H1 (cell line): ENCODE measurements around the gene PLIN4. TPM values are rescaled to one million over a fixed set of nuclear protein-coding genes. Genes with fewer than 3 reads are reported as not detected.

Experiments
- CTCF ChIA-PET: fragments of 300-600 bp; sonication (Branson Sonifier 250); formaldehyde crosslinking; loops from one replicate; lab custom pipeline; 2021; ENCODE audit not compliant: partially characterized antibody; lab: Charles Lee
- POLR2A ChIA-PET: fragments of 300-600 bp; sonication (Branson Sonifier 250); formaldehyde crosslinking; loops from one replicate; lab custom pipeline; 2021; ENCODE audit warnings: inconsistent platforms; ENCODE audit not compliant: partially characterized antibody; lab: Charles Lee
- DNase-seq, 2 experiments: peaks; one replicate each; pipeline versions ENCODE4 v3.0.0 to v3.0.0-alpha.2; 2010 to 2022; ENCODE audit warnings: low spot score in 2 of 2, low read depth in 1 of 2, mixed read lengths in 1 of 2
- FAIRE-seq: peaks from 2 replicates; lab custom pipeline; 2011; peaks lifted over from hg19 to GRCh38; lab: Jason Lieb, UNC
- H2AFZ ChIP-seq: 2 replicates; pipeline ENCODE4 v1.8.1; 2012; ENCODE audit warnings: low read length, inconsistent platforms
- H2AK5ac ChIP-seq: 2 replicates; pipeline ENCODE4 v1.6.1; 2013; ENCODE audit warnings: low read depth, low read length
- H2BK120ac ChIP-seq: replicated peaks from 2 replicates; pipeline ENCODE3; 2013; ENCODE audit warnings: low read depth, low read length, inconsistent platforms
- H2BK12ac ChIP-seq: 2 replicates; pipeline ENCODE4 v1.6.1; 2013; ENCODE audit warnings: low read depth, low read length
- H2BK15ac ChIP-seq: 2 replicates; pipeline ENCODE4 v1.6.1; 2013; ENCODE audit warnings: low read length
- H2BK20ac ChIP-seq: 2 replicates; pipeline ENCODE4 v1.6.1; 2013; ENCODE audit warnings: low read length
- H2BK5ac ChIP-seq: 2 replicates; pipeline ENCODE4 v1.6.1; 2013; ENCODE audit warnings: low read depth, low read length
- H3K14ac ChIP-seq: 2 replicates; pipeline ENCODE4 v1.6.1; 2013; ENCODE audit warnings: inconsistent platforms; ENCODE audit not compliant: insufficient read length
- H3K18ac ChIP-seq: 2 replicates; pipeline ENCODE4 v1.6.1; 2013; ENCODE audit warnings: low read length; ENCODE audit errors: extremely low read depth
- H3K23ac ChIP-seq: 2 replicates; pipeline ENCODE4 v1.6.1; 2013; ENCODE audit warnings: inconsistent platforms; ENCODE audit not compliant: insufficient read length
- H3K23me2 ChIP-seq: 2 replicates; pipeline ENCODE4 v1.6.1; 2013; ENCODE audit warnings: low read depth, low read length
- H3K27ac ChIP-seq: 2 replicates; pipeline ENCODE4 v1.6.1; 2011; ENCODE audit warnings: low read depth, low read length, inconsistent platforms
- H3K27me3 ChIP-seq, 4 experiments: replicated peaks in 1 of 4; 1 replicate in 1 of 4; 2 replicates in 3 of 4; pipeline versions ENCODE4 v1.6.1 to v1.8.1; 2011 to 2013; ENCODE audit warnings: low read length in 3 of 4, mild to moderate bottlenecking in 3 of 4, inconsistent platforms in 2 of 4, mixed read lengths in 2 of 4, moderate library complexity in 1 of 4; ENCODE audit not compliant: control insufficient read depth in 3 of 4, insufficient read depth in 3 of 4; ENCODE audit errors: extremely low read depth in 1 of 4
- H3K36me3 ChIP-seq, 4 experiments: 2 replicates each; pipeline versions ENCODE4 v1.6.1 to v1.8.1; 2011 to 2013; ENCODE audit warnings: mild to moderate bottlenecking in 4 of 4, low read length in 3 of 4, moderate library complexity in 2 of 4, control low read depth in 1 of 4, inconsistent platforms in 1 of 4; ENCODE audit not compliant: insufficient read depth in 4 of 4, control insufficient read depth in 2 of 4
- H3K4ac ChIP-seq: replicated peaks from 2 replicates; pipeline ENCODE3; 2013; ENCODE audit warnings: low read length, low read depth, mixed read lengths, inconsistent platforms; ENCODE audit not compliant: insufficient read length
- H3K4me1 ChIP-seq, 4 experiments: replicated peaks in 1 of 4; 1 replicate in 1 of 4; 2 replicates in 3 of 4; pipeline versions ENCODE4 v1.6.1 to v1.8.1; 2011 to 2013; ENCODE audit warnings: low read length in 3 of 4, inconsistent platforms in 2 of 4, mixed read lengths in 1 of 4; ENCODE audit not compliant: insufficient read depth in 4 of 4, control insufficient read depth in 3 of 4
- H3K4me2 ChIP-seq, 2 experiments: 2 replicates each; pipeline versions ENCODE4 v1.6.1 to v1.8.1; 2011 to 2013; ENCODE audit warnings: low read depth in 2 of 2, low read length in 2 of 2, control low read depth in 1 of 2, inconsistent platforms in 1 of 2, mild to moderate bottlenecking in 1 of 2; ENCODE audit not compliant: insufficient read depth in 1 of 2
- H3K4me3 ChIP-seq, 4 experiments: fragments of 200-600, 300-600 bp in 1 of 4; sonication (generic), shearing (Covaris generic), sonication (Bioruptor Twin) in 1 of 4; 2 replicates each; pipeline versions ENCODE4 v1.5.1 to v1.8.1; 2011 to 2016; ENCODE audit warnings: low read length in 4 of 4, low read depth in 3 of 4, control low read depth in 2 of 4, inconsistent platforms in 2 of 4, mild to moderate bottlenecking in 2 of 4, mixed read lengths in 1 of 4, moderate library complexity in 1 of 4; ENCODE audit not compliant: insufficient read depth in 2 of 4; ENCODE audit errors: extremely low read depth in 1 of 4
- H3K56ac ChIP-seq: replicated peaks from 2 replicates; pipeline ENCODE3; 2013; ENCODE audit warnings: low read depth, mild to moderate bottlenecking, mixed read lengths, low read length, inconsistent platforms; ENCODE audit not compliant: insufficient read length
- H3K79me1 ChIP-seq: 2 replicates; pipeline ENCODE4 v1.6.1; 2013; ENCODE audit warnings: low read depth, low read length, control low read depth
- H3K79me2 ChIP-seq, 2 experiments: 2 replicates each; pipeline versions ENCODE4 v1.6.1 to v1.8.1; 2012 to 2013; ENCODE audit warnings: low read length in 2 of 2, mild to moderate bottlenecking in 2 of 2, inconsistent platforms in 1 of 2; ENCODE audit not compliant: insufficient read depth in 2 of 2, control insufficient read depth in 1 of 2
- H3K9ac ChIP-seq, 4 experiments: replicated peaks in 1 of 4; 1 replicate in 1 of 4; 2 replicates in 3 of 4; pipeline versions ENCODE4 v1.6.1 to v1.8.1; 2011 to 2013; ENCODE audit warnings: low read depth in 3 of 4, low read length in 3 of 4, control low read depth in 2 of 4, mild to moderate bottlenecking in 2 of 4, moderate library complexity in 2 of 4, inconsistent platforms in 1 of 4; ENCODE audit errors: extremely low read depth in 1 of 4
- H3K9me3 ChIP-seq, 2 experiments: 2 replicates each; pipeline versions ENCODE4 v1.6.1 to v1.8.1; 2012 to 2013; ENCODE audit warnings: mild to moderate bottlenecking in 2 of 2, moderate library complexity in 2 of 2, control low read depth in 1 of 2, inconsistent platforms in 1 of 2, low read depth in 1 of 2, low read length in 1 of 2, mixed read lengths in 1 of 2; ENCODE audit not compliant: insufficient read depth in 2 of 2
- H4K20me1 ChIP-seq, 2 experiments: replicated peaks in 1 of 2; 2 replicates each; pipeline versions ENCODE3 to v1.8.1; 2011 to 2013; ENCODE audit warnings: inconsistent platforms in 2 of 2, low read length in 2 of 2, mild to moderate bottlenecking in 1 of 2; ENCODE audit not compliant: insufficient read depth in 2 of 2, control insufficient read depth in 1 of 2
- H4K5ac ChIP-seq: 2 replicates; pipeline ENCODE4 v1.6.1; 2013; ENCODE audit warnings: low read length, low read depth, mixed read lengths, inconsistent platforms; ENCODE audit not compliant: insufficient read length
- H4K8ac ChIP-seq: 2 replicates; pipeline ENCODE4 v1.8.0; 2013; ENCODE audit warnings: mild to moderate bottlenecking, moderate library complexity, low read length, inconsistent platforms; ENCODE audit not compliant: insufficient read depth; ENCODE audit errors: extremely low read depth
- H4K91ac ChIP-seq: replicated peaks from 2 replicates; pipeline ENCODE3; 2013; ENCODE audit warnings: low read length, mixed read lengths, inconsistent platforms; ENCODE audit not compliant: insufficient read length
- CTBP2 ChIP-seq: IDR thresholded peaks from 2 replicates; pipeline ENCODE4 v1.7.0; 2011; ENCODE audit warnings: borderline replicate concordance, mild to moderate bottlenecking, moderate library complexity, mixed read lengths, low read length; ENCODE audit not compliant: insufficient read depth, insufficient read length
- RXRA ChIP-seq: IDR thresholded peaks from 2 replicates; pipeline ENCODE4 v1.6.1; 2011; ENCODE audit warnings: low read depth, mild to moderate bottlenecking, low read length, moderate library complexity; ENCODE audit not compliant: insufficient read depth
- WGBS, 2 experiments: shearing (Covaris generic) in 1 of 2; methylation state at CpG; one replicate each; pipeline versions ENCODE4 v1.1.6 to v1.1.7; 2013 to 2015; ENCODE audit warnings: low lambda C conversion rate in 2 of 2, mixed read lengths in 2 of 2, inconsistent platforms in 1 of 2, low coverage in 1 of 2, missing lambda C conversion rate in 1 of 2; ENCODE audit not compliant: insufficient replicate concordance in 2 of 2, insufficient coverage in 1 of 2, insufficient read length in 1 of 2; ENCODE audit errors: extremely low coverage in 1 of 2, missing lambda C conversion rate in 1 of 2; 5-methylcytosine and 5-hydroxymethylcytosine counted together
- polyA plus RNA-seq, 7 experiments: library from polyadenylated mRNA; depleted of rRNA in 3 of 7; stranded (reverse) in 5 of 7; unstranded in 2 of 7; fragments of >200 nt in 5 of 7; fragments of 200-250 nt in 2 of 7; gene quantifications; 1 replicate in 5 of 7; 2 replicates in 1 of 7; 4 replicates in 1 of 7; pipeline versions ENCODE4 v1.2.1 to v1.2.3, GENCODE V29; 2011 to 2013; ENCODE audit warnings: missing spikeins in 2 of 7, mixed read lengths in 2 of 7
- total RNA-seq: library from RNA; stranded (reverse); fragmentation: NEBNext Ultra II Directional; extraction: Animal tissue kit (Norgen Biotek cat#: 25700); gene quantifications from 2 replicates; pipeline ENCODE4 v1.2.1, GENCODE V29; 2021

Gene PLIN4
- total and polyA plus RNA-seq, 2 of the 8 experiments (the other 6 are each of a cell fraction or from before 2014, with no cell fraction given), result 0.35 to 0.45 TPM

DNA sequence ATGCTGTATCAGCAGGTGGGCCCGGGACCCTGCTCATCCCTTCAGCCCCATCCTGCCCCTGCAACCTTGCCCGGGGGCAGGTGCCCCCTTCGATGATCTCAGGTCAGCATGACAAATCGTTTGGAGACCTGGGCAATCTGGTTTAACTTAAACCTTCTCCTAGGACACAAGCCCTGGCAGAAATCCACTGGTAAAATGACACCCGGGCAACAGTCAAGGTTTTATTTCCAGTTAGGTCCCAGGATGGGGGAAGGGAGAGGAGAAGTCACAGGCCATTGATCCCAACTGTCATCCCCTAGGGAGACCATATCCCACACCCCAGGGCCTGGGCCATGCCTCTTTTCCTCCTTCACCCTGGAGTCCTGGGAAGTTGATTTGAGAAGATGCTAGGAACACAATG, 18.5 kb upstream of the PLIN4 start:
- no peak overlapping the region for H2BK5ac ChIP-seq
- no peak overlapping the region for H2BK15ac ChIP-seq
- no peak overlapping the region for H3K14ac ChIP-seq
- H4K91ac ChIP-seq, result no peak overlapping the region
- WGBS, 2 experiments, result 88% methylated on average over 5 of the region's 5 CpGs; no CpG with 5 or more reads in 1 of the 2 experiments
- no peaks in the 10 kb centered on the region for H3K79me2 ChIP-seq
- no peak for TF ChIP-seq CTBP2
- TF ChIP-seq RXRA, result no peak
- H4K5ac ChIP-seq, result no peak overlapping the region
- POLR2A ChIA-PET, result no interaction called here
- H3K4ac ChIP-seq, result no peak overlapping the region
- H3K18ac ChIP-seq, result no peak overlapping the region
- H4K8ac ChIP-seq, result no peak overlapping the region
- no peak overlapping the region for H3K27ac ChIP-seq
- H3K4me2 ChIP-seq, result no peak overlapping the region
- no peak for DNase-seq
- no peak overlapping the region for H3K4me3 ChIP-seq
- no peak overlapping the region for H3K9ac ChIP-seq
- peaks cover 0 to 19% (median 14%) of the 10 kb centered on the region in 4 experiments; a peak in 4 of 7 replicates for H3K27me3 ChIP-seq
- H3K4me1 ChIP-seq, result peaks cover 0 to 13% (median 5%) of the 10 kb centered on the region in 4 experiments; a peak in 5 of 7 replicates
- no peak for FAIRE-seq
- H3K56ac ChIP-seq, result no peak overlapping the region
- peaks cover 4% of the 10 kb centered on the region; the same call in 1 of the 2 replicates for H3K23me2 ChIP-seq
- H3K36me3 ChIP-seq, result no peaks in the 10 kb centered on the region
- H3K9me3 ChIP-seq, result no peaks in the 10 kb centered on the region; a peak in 1 of 4 replicates
- H2AFZ ChIP-seq, result no peak overlapping the region
- no peak overlapping the region; the same call in 1 of the 2 replicates for H2BK12ac ChIP-seq
- no peak overlapping the region for H2BK20ac ChIP-seq
- H2BK120ac ChIP-seq, result no peak overlapping the region
- peaks cover 0 to 3% of the 10 kb centered on the region in 2 experiments for H4K20me1 ChIP-seq
- H2AK5ac ChIP-seq, result no peak overlapping the region
- CTCF ChIA-PET, result interaction anchor here (2.7 to 11.6 kb wide), 3 partner anchors 13 to 100 kb away, joined by 16 to 174 read pairs (median 23); no protein-coding TSS in a partner anchor
- H3K79me1 ChIP-seq, result no peaks in the 10 kb centered on the region
- H3K23ac ChIP-seq, result no peak overlapping the region
